Muscle layer of colon (tissue), 2 donors: ENCODE data around the gene ZSWIM9.

Experiments used
- H3K27ac ChIP-seq: one replicate; pipeline ENCODE4 v1.7.0; 2013; ENCODE audit warnings: low read depth, mild to moderate bottlenecking, low read length, moderate library complexity
- H3K27me3 ChIP-seq, 2 donors: one replicate each; pipeline ENCODE4 v1.7.0; 2013; ENCODE audit warnings: low read length in 2 of 2, mild to moderate bottlenecking in 2 of 2; ENCODE audit not compliant: insufficient read depth in 2 of 2, control insufficient read depth in 1 of 2
- H3K36me3 ChIP-seq: one replicate; pipeline ENCODE4 v1.7.0; 2013; ENCODE audit warnings: mild to moderate bottlenecking, low read length; ENCODE audit not compliant: insufficient read depth
- H3K4me1 ChIP-seq: one replicate; pipeline ENCODE4 v1.7.0; 2013; ENCODE audit warnings: mild to moderate bottlenecking, low read length; ENCODE audit not compliant: insufficient read depth
- H3K4me3 ChIP-seq, 2 donors: one replicate each; pipeline ENCODE4 v1.7.0; 2013; ENCODE audit warnings: low read length in 2 of 2, low read depth in 1 of 2, mild to moderate bottlenecking in 1 of 2, moderate library complexity in 1 of 2
- H3K9ac ChIP-seq: one replicate; pipeline ENCODE4 v1.7.0; 2013; ENCODE audit warnings: low read length
- H3K9me3 ChIP-seq: one replicate; pipeline ENCODE4 v1.7.0; 2013; ENCODE audit warnings: mild to moderate bottlenecking, low read length
- donor health status: abdominal sarcoma.
- donor health status: Adenocarcinoma of cecum.

The ZSWIM9 gene

GRCh38 chr19:48169939-48170803 lies at the start of gene ZSWIM9, which contains the start of gene LIG1:
Gene ZSWIM9 (plus strand): TSS chr19:48170680. CDS start chr19:48171803, 1,123 bp downstream.
Gene LIG1 (minus strand): TSS chr19:48170344. CDS start chr19:48165566, 4,778 bp downstream.
- Histone ChIP-seq H3K4me3 (peak within 1 kb of the TSS; percentile 86 to 98), H3K9me3 (no peaks in the 10 kb centered on the region), H3K27ac (peak within 1 kb of the TSS; percentile 77), H3K9ac (peak within 1 kb of the TSS; percentile 69), H3K27me3 (no peaks in the 10 kb centered on the region), H3K4me1 (peaks cover 6% of the 10 kb centered on the region), H3K36me3 (peaks cover 15% of the 10 kb centered on the region)

GRCh38 chr19:48121066-48121465 lies 49.4 kb upstream of the ZSWIM9 start:
- Histone ChIP-seq H3K27me3 (no peaks in the 10 kb centered on the region), H3K36me3 (no peaks in the 10 kb centered on the region), H3K9ac (no peak overlapping the region), H3K4me1 (no peaks in the 10 kb centered on the region), H3K9me3 (no peaks in the 10 kb centered on the region), H3K27ac (no peak overlapping the region), H3K4me3 (no peak overlapping the region)

DNA sequence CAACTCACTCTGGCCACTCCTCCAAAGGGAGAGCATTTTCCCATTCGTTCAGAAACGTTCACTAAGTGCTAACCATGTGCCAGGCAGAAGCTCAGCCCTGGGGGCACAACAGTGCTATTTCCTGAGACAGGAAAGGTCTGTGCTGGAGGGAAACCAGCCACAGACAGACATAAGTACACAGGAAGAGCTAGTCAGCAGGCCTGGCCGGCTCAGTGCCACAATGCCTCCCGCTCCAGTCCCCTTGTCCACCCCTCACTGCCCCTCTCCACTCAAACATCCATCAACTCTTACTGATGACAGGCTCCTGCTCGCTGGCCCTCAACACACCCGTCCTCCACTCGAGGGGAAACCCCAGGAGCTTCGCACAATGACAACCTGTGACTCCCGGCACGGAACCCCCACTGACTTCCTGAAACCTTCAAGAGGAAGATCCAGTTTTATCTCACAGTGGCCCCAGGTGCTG lies 48.5 kb upstream of the ZSWIM9 start:
- no peak overlapping the region for H3K27ac ChIP-seq
- no peak overlapping the region for H3K4me3 ChIP-seq
- H3K36me3 ChIP-seq, result no peaks in the 10 kb centered on the region
- no peak overlapping the region for H3K9ac ChIP-seq
- H3K9me3 ChIP-seq, result no peaks in the 10 kb centered on the region
- H3K4me1 ChIP-seq, result no peaks in the 10 kb centered on the region
- H3K27me3 ChIP-seq, result no peaks in the 10 kb centered on the region

DNA sequence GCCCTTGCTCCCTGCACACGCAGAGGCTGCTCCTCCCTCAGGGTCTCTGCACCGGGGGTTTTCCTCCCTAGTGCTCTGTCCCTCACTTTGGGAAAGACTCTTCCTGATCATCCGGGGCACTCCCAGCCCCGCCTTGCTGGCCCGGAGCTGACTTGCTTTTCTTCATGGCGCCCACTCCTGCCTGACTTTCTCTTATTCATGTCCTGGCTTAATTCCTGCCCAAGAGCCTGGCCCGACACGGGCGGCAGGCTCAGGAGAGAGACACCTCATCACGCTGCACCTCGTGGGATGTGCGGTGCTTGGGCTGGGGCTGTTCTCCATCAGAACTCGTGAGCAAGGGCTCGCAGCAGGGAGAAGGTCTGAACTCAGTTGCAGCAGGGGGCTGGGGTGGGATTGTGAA lies 48.1 kb upstream of the ZSWIM9 start:
- H3K4me1 ChIP-seq, result no peaks in the 10 kb centered on the region
- H3K36me3 ChIP-seq, result peaks cover 2% of the 10 kb centered on the region
- no peak overlapping the region for H3K27ac ChIP-seq
- H3K27me3 ChIP-seq, result no peaks in the 10 kb centered on the region
- H3K9me3 ChIP-seq, result no peaks in the 10 kb centered on the region
- no peak overlapping the region for H3K4me3 ChIP-seq
- no peak overlapping the region for H3K9ac ChIP-seq

- H3K27ac ChIP-seq, result no peak overlapping the region
- H3K36me3 ChIP-seq, result peaks cover 11% of the 10 kb centered on the region
- H3K9ac ChIP-seq, result no peak overlapping the region
- no peaks in the 10 kb centered on the region for H3K4me1 ChIP-seq
- H3K4me3 ChIP-seq, result no peak overlapping the region
- H3K27me3 ChIP-seq, result no peaks in the 10 kb centered on the region
- no peaks in the 10 kb centered on the region for H3K9me3 ChIP-seq
Observed at GRCh38 chr19:48123907-48124651, 46.4 kb upstream of the ZSWIM9 start.

GRCh38 chr19:48127561-48127960 lies 42.9 kb upstream of the ZSWIM9 start:
- no peak overlapping the region for H3K9ac ChIP-seq
- peaks cover 11% of the 10 kb centered on the region for H3K36me3 ChIP-seq
- no peaks in the 10 kb centered on the region for H3K4me1 ChIP-seq
- no peak overlapping the region for H3K27ac ChIP-seq
- no peaks in the 10 kb centered on the region for H3K9me3 ChIP-seq
- no peak overlapping the region for H3K4me3 ChIP-seq
- H3K27me3 ChIP-seq, result no peaks in the 10 kb centered on the region

GRCh38 chr19:48133094-48133493 lies 37.4 kb upstream of the ZSWIM9 start:
- no peaks in the 10 kb centered on the region for H3K4me1 ChIP-seq

DNA sequence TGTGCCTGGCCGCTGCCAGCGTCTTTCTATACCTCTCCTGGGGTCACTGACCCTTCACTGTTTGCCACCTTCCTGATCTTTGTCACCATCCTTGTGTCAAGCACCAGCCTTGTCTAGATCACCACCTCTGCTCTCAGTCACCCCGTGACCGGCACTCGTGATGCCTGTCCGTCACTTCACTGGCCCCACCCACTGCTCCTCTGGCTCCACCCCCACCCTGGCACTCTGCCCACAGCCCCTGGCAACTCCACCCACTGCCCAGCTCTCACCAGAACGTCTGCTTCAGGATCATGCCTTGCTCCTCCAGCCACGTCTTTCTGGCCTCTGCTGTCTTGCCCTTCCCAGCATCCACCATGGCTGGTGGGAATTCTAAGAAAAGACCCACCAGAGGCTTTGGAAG lies 35.1 kb upstream of the ZSWIM9 start:
- Histone ChIP-seq H3K4me3 (no peak overlapping the region), H3K27me3 (no peaks in the 10 kb centered on the region), H3K27ac (no peak overlapping the region), H3K36me3 (no peaks in the 10 kb centered on the region), H3K9me3 (no peaks in the 10 kb centered on the region), H3K4me1 (no peaks in the 10 kb centered on the region), H3K9ac (no peak overlapping the region)

More at GRCh38 chr19:48133094-48133493, 37.4 kb upstream of the ZSWIM9 start:
- H3K36me3 ChIP-seq, result peaks cover 2% of the 10 kb centered on the region
- H3K27ac ChIP-seq, result no peak overlapping the region
- no peak overlapping the region for H3K9ac ChIP-seq
- no peaks in the 10 kb centered on the region for H3K9me3 ChIP-seq
- H3K27me3 ChIP-seq, result no peaks in the 10 kb centered on the region
- H3K4me3 ChIP-seq, result no peak overlapping the region

GRCh38 chr19:48136547-48136946 lies 33.9 kb upstream of the ZSWIM9 start:
- Histone ChIP-seq H3K4me3 (no peak overlapping the region), H3K4me1 (no peaks in the 10 kb centered on the region), H3K27ac (no peak overlapping the region), H3K27me3 (no peaks in the 10 kb centered on the region), H3K9me3 (no peaks in the 10 kb centered on the region), H3K9ac (no peak overlapping the region), H3K36me3 (no peaks in the 10 kb centered on the region)

- H3K4me1 ChIP-seq, result no peaks in the 10 kb centered on the region
- H3K9ac ChIP-seq, result no peak overlapping the region
- no peak overlapping the region for H3K4me3 ChIP-seq
- no peaks in the 10 kb centered on the region for H3K27me3 ChIP-seq
- no peaks in the 10 kb centered on the region for H3K36me3 ChIP-seq
- H3K27ac ChIP-seq, result no peak overlapping the region
- H3K9me3 ChIP-seq, result no peaks in the 10 kb centered on the region
Observed at GRCh38 chr19:48137411-48137810, 33.1 kb upstream of the ZSWIM9 start.

DNA sequence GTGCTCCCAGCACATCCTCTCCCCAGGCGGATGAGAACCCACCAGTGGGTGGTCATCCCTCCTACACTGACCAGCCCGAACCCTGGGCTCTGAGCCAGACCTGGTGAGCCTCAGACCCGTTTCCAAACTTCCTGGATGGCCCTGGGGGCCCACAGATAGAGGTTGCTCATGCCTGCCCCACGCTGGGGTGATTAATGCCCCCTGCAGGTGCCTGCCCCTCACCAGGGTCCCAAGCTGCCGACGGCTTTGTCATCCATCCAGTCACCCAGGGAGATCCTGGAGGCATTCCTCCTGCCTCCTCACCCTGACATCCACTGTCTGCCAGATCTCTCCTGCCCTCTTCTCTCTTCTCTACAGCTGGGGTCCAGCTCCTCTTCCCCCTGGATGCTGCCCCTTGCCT lies 31.4 kb upstream of the ZSWIM9 start:
- Histone ChIP-seq H3K36me3 (no peaks in the 10 kb centered on the region), H3K9ac (no peak overlapping the region), H3K27ac (no peak overlapping the region), H3K4me1 (no peaks in the 10 kb centered on the region), H3K4me3 (no peak overlapping the region), H3K9me3 (no peaks in the 10 kb centered on the region), H3K27me3 (no peaks in the 10 kb centered on the region)
